Measurements from ENCODE around the gene SIRT6. TPM values are rescaled to one million over a fixed set of nuclear protein-coding genes. Genes with fewer than 3 reads are reported as not detected.
"Not testable (repeated sequence)": the region's sequence is repeated elsewhere in the genome, so short reads cannot be mapped to it uniquely, and the experiment has no call there.

Gene SIRT6
- total and polyA plus RNA-seq, 4 experiments from 2014 or later, result 0.19 to 27.0 (median 15.9) TPM

GRCh38 chr19:4194353-4194752 is 12.0 kb upstream of the SIRT6 start:
- no peak overlapping the region for H3K4me3 Mint-ChIP-seq
- CTCF ChIA-PET (ENCODE audit: partially characterized antibody), result no interaction called here

GRCh38 chr19:4192537-4192936 is 10.2 kb upstream of the SIRT6 start:
- H3K27ac ChIP-seq (ENCODE audit: low read depth, low read length); H3K4me3 Mint-ChIP-seq; DNase-seq; H3K4me1 ChIP-seq (ENCODE audit: insufficient read depth, low read length); POLR2A ChIA-PET (ENCODE audit: partially characterized antibody); H3K9me3 Mint-ChIP-seq; intact Hi-C loops (cut with micrococcal nuclease); H3K4me3 ChIP-seq (ENCODE audit: low read length in 2 of 2); H3K36me3 ChIP-seq (ENCODE audit: insufficient read depth, low read length); H3K27ac Mint-ChIP-seq; H3K27me3 ChIP-seq (ENCODE audit: insufficient read depth, low read length); H3K4me1 Mint-ChIP-seq; H3K36me3 Mint-ChIP-seq; H3K9me3 ChIP-seq (ENCODE audit: control insufficient read depth in 1 of 2, low read length in 2 of 2): not testable (repeated sequence)
- H3K27me3 Mint-ChIP-seq, result peaks cover 13 to 26% of the 10 kb centered on the region in 2 donors
- CTCF ChIA-PET (ENCODE audit: partially characterized antibody), result interaction anchor here (0.6 to 1.1 kb wide), 2 partner anchors 9 to 35 kb away, joined by 3 read pairs; no protein-coding TSS in a partner anchor

More at GRCh38 chr19:4194353-4194752, 12.0 kb upstream of the SIRT6 start:
- Histone ChIP-seq H3K27ac (ENCODE audit: low read depth, low read length) (no peak overlapping the region), H3K27me3 (ENCODE audit: insufficient read depth, low read length) (peaks cover 18% of the 10 kb centered on the region), H3K4me3 (ENCODE audit: low read length in 2 of 2) (no peak overlapping the region), H3K36me3 (ENCODE audit: insufficient read depth, low read length) (no peaks in the 10 kb centered on the region), H3K4me1 (ENCODE audit: insufficient read depth, low read length) (no peaks in the 10 kb centered on the region), H3K9me3 (ENCODE audit: control insufficient read depth in 1 of 2, low read length in 2 of 2) (no peaks in the 10 kb centered on the region)
- Mint-ChIP-seq H3K27me3 (peaks cover 20 to 36% of the 10 kb centered on the region in 2 donors), H3K4me1 (peaks cover 7 to 16% (median 11%) of the 10 kb centered on the region in 4 donors), H3K36me3 (peaks cover 0 to 9% of the 10 kb centered on the region in 2 donors), H3K9me3 (peaks cover 0 to 15% (median 2%) of the 10 kb centered on the region in 8 donors), H3K27ac (no peak overlapping the region)
- POLR2A ChIA-PET (ENCODE audit: partially characterized antibody), result no interaction called here
- intact Hi-C loops (cut with micrococcal nuclease), result no loop called here
- DNase-seq, result no peak

GRCh38 chr19:4189641-4190040 is 7.3 kb upstream of the SIRT6 start:
- CTCF ChIA-PET (ENCODE audit: partially characterized antibody), result interaction anchor here (0.6 to 1.4 kb wide), 2 partner anchors 13 to 27 kb away, joined by 3 to 4 read pairs; no protein-coding TSS in a partner anchor

GRCh38 chr19:4187313-4188122 is 5.2 kb upstream of the SIRT6 start:
- ChIA-PET POLR2A (ENCODE audit: partially characterized antibody) (interaction anchor here (1.4 kb wide), 1 partner anchor 200 kb away, joined by 4 read pairs; no protein-coding TSS in a partner anchor), CTCF (ENCODE audit: partially characterized antibody) (interaction anchor here (1.4 to 1.6 kb wide), 2 partner anchors 15 to 200 kb away, joined by 4 to 5 read pairs; no protein-coding TSS in a partner anchor)
- no peak for DNase-seq
- Mint-ChIP-seq H3K27ac (no peak overlapping the region), H3K36me3 (peaks cover 0 to 2% of the 10 kb centered on the region in 2 donors), H3K4me3 (no peak overlapping the region), H3K4me1 (peaks cover 3 to 11% (median 9%) of the 10 kb centered on the region in 4 donors), H3K9me3 (peaks cover 0 to 2% (median 0%) of the 10 kb centered on the region in 8 donors), H3K27me3 (no peaks in the 10 kb centered on the region)
- Histone ChIP-seq H3K4me1 (ENCODE audit: insufficient read depth, low read length) (peaks cover 6% of the 10 kb centered on the region), H3K4me3 (ENCODE audit: low read length in 2 of 2) (no peak overlapping the region), H3K36me3 (ENCODE audit: insufficient read depth, low read length) (no peaks in the 10 kb centered on the region), H3K27me3 (ENCODE audit: insufficient read depth, low read length) (no peaks in the 10 kb centered on the region), H3K27ac (ENCODE audit: low read depth, low read length) (no peak overlapping the region), H3K9me3 (ENCODE audit: control insufficient read depth in 1 of 2, low read length in 2 of 2) (no peaks in the 10 kb centered on the region)
- intact Hi-C loops (cut with micrococcal nuclease), result loop anchor here (10.0 kb wide), 1 partner anchor 83 kb away; no protein-coding TSS in a partner anchor

More at GRCh38 chr19:4189641-4190040, 7.3 kb upstream of the SIRT6 start:
- Histone ChIP-seq H3K36me3 (ENCODE audit: insufficient read depth, low read length) (no peaks in the 10 kb centered on the region), H3K27me3 (ENCODE audit: insufficient read depth, low read length) (no peaks in the 10 kb centered on the region), H3K4me1 (ENCODE audit: insufficient read depth, low read length) (no peaks in the 10 kb centered on the region), H3K27ac (ENCODE audit: low read depth, low read length) (no peak overlapping the region), H3K4me3 (ENCODE audit: low read length in 2 of 2) (no peak overlapping the region), H3K9me3 (ENCODE audit: control insufficient read depth in 1 of 2, low read length in 2 of 2) (no peaks in the 10 kb centered on the region)
- DNase-seq, result no peak
- H3K4me3 Mint-ChIP-seq, result no peak overlapping the region
- H3K9me3 Mint-ChIP-seq, result no peaks in the 10 kb centered on the region
- peaks cover 7 to 9% of the 10 kb centered on the region in 2 donors for H3K27me3 Mint-ChIP-seq
- H3K27ac Mint-ChIP-seq, result no peak overlapping the region
- no peaks in the 10 kb centered on the region for H3K36me3 Mint-ChIP-seq
- peaks cover 0 to 6% (median 2%) of the 10 kb centered on the region in 4 donors for H3K4me1 Mint-ChIP-seq
- POLR2A ChIA-PET (ENCODE audit: partially characterized antibody), result interaction anchor here (0.6 kb wide), 1 partner anchor 1151 kb away, joined by 3 read pairs; no protein-coding TSS in a partner anchor
- intact Hi-C loops (cut with micrococcal nuclease), result loop anchor here (10.0 kb wide), 1 partner anchor 85 kb away; no protein-coding TSS in a partner anchor

- peaks cover 0 to 6% (median 0%) of the 10 kb centered on the region in 8 donors for H3K9me3 Mint-ChIP-seq
- H3K36me3 Mint-ChIP-seq, result peaks cover 0 to 7% of the 10 kb centered on the region in 2 donors
- Histone ChIP-seq H3K27me3 (ENCODE audit: insufficient read depth, low read length) (no peaks in the 10 kb centered on the region), H3K27ac (ENCODE audit: low read depth, low read length) (no peak overlapping the region), H3K36me3 (ENCODE audit: insufficient read depth, low read length) (no peaks in the 10 kb centered on the region), H3K4me3 (ENCODE audit: low read length in 2 of 2) (no peak overlapping the region), H3K4me1 (ENCODE audit: insufficient read depth, low read length) (peaks cover 14% of the 10 kb centered on the region), H3K9me3 (ENCODE audit: control insufficient read depth in 1 of 2, low read length in 2 of 2) (no peaks in the 10 kb centered on the region)
- ChIA-PET POLR2A (ENCODE audit: partially characterized antibody) (interaction anchor here (1.0 to 1.4 kb wide), 3 partner anchors 199 to 424 kb away, joined by 3 to 5 read pairs (median 4); partner anchors contain the start of genes EEF2 and MRPL54), CTCF (ENCODE audit: partially characterized antibody) (no interaction called here)
- intact Hi-C loops (cut with micrococcal nuclease), result loop anchor here (1.0 to 10.0 kb wide), 2 partner anchors 82 to 200 kb away; no protein-coding TSS in a partner anchor
- peaks cover 0 to 3% of the 10 kb centered on the region in 2 donors for H3K27me3 Mint-ChIP-seq
- peak; percentile 61 to 69 (median 67) for DNase-seq
- peaks cover 12 to 19% (median 17%) of the 10 kb centered on the region in 4 donors for H3K4me1 Mint-ChIP-seq
- H3K4me3 Mint-ChIP-seq, result peak overlapping the region in 1 of 8 donors; percentile 32
- peak overlapping the region in 4 of 7 donors; percentile 11 to 72 (median 40) for H3K27ac Mint-ChIP-seq
Measured at GRCh38 chr19:4186087-4186993, 4.0 kb upstream of the SIRT6 start.

- Mint-ChIP-seq H3K36me3 (peaks cover 0 to 7% of the 10 kb centered on the region in 2 donors), H3K4me1 (peaks cover 18 to 27% (median 22%) of the 10 kb centered on the region in 4 donors), H3K4me3 (peak overlapping the region in 1 of 8 donors; percentile 32), H3K27ac (peak overlapping the region in 3 of 7 donors; percentile 11 to 67 (median 65)), H3K27me3 (peaks cover 0 to 3% of the 10 kb centered on the region in 2 donors), H3K9me3 (peaks cover 0 to 6% (median 0%) of the 10 kb centered on the region in 8 donors)
- ChIA-PET CTCF (ENCODE audit: partially characterized antibody) (no interaction called here), POLR2A (ENCODE audit: partially characterized antibody) (interaction anchor here (1.0 kb wide), 1 partner anchor 423 kb away, joined by 3 read pairs; the partner anchor contains the start of gene MRPL54)
- Histone ChIP-seq H3K4me1 (ENCODE audit: insufficient read depth, low read length) (peaks cover 22% of the 10 kb centered on the region), H3K4me3 (ENCODE audit: low read length in 2 of 2) (no peak overlapping the region), H3K9me3 (ENCODE audit: control insufficient read depth in 1 of 2, low read length in 2 of 2) (no peaks in the 10 kb centered on the region), H3K27ac (ENCODE audit: low read depth, low read length) (no peak overlapping the region), H3K36me3 (ENCODE audit: insufficient read depth, low read length) (no peaks in the 10 kb centered on the region), H3K27me3 (ENCODE audit: insufficient read depth, low read length) (no peaks in the 10 kb centered on the region)
- no peak for DNase-seq
- intact Hi-C loops (cut with micrococcal nuclease), result loop anchor here (1.0 to 10.0 kb wide), 2 partner anchors 81 to 199 kb away; no protein-coding TSS in a partner anchor
Measured at GRCh38 chr19:4185413-4186086, 3.2 kb upstream of the SIRT6 start.
